Stimulated activated naive CD8-positive, alpha-beta T cell treated with anti-CD3 and anti-CD28 coated beads, Interleukin-15, Interleukin-2, amounts not matched to agents 100 U/mL and 50 U/mL, for 24 hours (primary cell): ENCODE results near the gene TMED4.
A peak's percentile ranks its signal among the peaks of the same experiment; 100 is the strongest.
"Not testable (repeated sequence)": the region's sequence is repeated elsewhere in the genome, so short reads cannot be mapped to it uniquely, and the experiment has no call there.

Source experiments
- ATAC-seq: fragments of 150-1000 bp; cut with Tn5 transposase; one replicate; pipeline ENCODE4 v1.10.0; 2021
- DNase-seq: peaks from one replicate; pipeline ENCODE4 v3.0.0; 2021

Gene TMED4

DNA sequence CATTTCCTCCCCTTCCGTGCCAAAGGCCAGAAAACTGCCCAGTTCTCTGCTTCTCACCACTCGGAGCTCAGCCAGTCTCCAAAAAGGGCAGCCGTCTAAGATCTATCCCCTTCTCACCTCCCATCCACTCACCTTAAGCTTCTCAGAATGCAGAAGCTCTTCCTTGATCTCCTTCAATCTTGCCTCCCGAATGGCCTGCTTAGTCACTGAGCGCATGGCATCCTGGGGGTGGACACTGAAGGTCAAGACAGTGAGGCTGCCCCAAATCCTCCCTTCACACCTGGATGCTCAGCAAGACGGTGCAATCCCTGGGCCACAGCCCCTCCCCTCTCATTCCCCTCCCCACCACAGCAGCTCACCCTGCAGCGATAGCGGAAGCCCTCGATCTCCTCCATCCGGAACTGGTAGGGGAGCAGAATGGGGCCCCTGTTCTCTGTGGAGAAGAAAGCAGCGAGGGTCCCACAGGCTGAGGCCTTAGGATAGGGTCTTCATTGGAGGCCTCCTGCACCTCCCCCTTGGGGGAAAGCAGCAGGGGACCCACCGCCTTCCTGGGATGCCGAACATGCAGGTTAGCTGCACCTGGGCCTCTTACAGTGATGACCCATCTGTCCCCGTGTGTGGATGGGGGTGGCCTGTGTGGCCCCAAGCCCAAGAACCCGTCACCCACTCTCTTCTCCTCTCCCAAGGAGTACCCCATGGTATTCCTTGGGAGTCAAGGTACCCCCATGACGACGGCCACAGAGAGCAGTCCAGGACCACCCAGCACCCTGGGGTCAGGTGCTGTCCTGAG lies 13.1 kb downstream of the TMED4 start:
- ATAC-seq (no peak), DNase-seq (no peak)

DNA sequence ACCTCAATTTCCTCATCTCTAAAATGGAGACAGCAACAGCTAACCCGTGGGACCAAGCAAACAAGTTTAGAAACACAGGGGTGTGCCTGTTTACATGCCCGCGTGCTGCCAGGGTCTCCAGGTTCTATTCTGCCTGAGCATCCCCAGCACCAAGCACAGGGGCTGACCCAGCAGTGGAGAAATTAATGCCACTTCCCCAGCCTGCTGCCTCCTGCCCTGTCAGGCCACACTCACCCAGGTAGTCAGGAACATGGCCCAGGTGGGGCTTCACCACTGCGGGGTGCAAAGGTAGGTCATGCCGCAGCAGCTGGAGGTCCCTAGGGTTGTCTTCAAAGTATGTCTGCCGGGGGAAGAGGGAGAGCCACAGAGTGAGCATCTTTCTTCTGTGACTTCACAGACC lies 14.1 kb downstream of the TMED4 start:
- no peak for ATAC-seq

DNA sequence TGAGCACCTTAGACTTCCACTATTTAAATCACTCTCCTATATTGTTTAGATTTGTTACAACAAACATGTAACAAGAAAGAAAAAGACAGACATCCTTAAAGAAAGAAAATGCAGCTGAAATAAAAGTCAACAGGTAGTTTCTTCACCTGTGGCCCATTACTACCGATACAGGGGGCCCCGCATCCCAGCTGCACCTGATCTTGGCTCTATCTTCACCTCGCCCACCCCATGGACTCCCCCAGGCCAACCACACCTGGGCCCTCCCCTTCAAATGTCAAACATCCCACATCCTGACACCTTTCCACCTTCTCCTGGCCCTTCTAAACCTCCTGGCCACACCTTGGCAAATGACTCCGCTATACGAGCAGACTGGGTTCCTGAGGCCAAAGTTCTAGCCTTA lies 15.4 kb downstream of the TMED4 start:
- no peak for ATAC-seq
- no peak for DNase-seq

More for the DNA sequence above, 14.1 kb downstream of the TMED4 start:
- DNase-seq = no peak

DNA sequence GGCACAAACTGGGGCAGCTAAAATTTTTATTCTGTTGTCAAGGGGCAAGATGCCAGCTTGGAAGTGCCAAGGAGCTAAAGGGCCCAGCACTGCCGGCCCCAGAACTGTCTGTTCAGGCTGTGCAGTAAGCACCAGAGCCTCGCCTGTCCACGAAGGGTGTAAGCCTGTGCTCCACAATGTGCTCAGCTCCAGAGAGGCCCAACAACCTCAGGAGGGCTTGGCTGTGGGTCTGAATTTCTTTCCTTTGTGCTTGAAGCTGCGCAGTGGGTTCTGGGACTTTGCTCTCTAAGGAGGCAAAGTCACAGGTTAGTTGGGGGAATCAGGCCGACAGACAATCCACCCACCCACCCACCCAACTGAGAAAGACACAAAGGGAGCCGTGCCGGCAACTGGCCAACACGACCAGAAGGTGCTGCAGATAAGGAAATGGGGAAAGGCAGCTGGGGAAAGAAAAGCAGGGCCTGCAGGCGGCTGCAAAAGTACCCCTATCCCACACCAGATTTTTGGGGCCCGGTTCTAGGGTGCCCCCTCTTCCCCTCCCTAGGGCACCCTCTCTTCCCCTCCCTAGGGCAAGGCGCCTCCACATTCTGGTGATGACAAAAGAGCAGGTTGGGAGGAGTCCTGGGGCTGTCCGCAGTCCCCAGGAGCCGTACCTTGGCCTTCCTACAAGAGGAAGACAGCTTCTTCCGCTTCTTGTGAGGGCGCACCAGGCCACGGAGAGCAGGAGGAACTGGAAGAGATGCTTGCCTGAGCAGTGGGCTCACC lies 16.1 kb downstream of the TMED4 start:
- DNase-seq (no peak), ATAC-seq (peak; percentile 20)

DNA sequence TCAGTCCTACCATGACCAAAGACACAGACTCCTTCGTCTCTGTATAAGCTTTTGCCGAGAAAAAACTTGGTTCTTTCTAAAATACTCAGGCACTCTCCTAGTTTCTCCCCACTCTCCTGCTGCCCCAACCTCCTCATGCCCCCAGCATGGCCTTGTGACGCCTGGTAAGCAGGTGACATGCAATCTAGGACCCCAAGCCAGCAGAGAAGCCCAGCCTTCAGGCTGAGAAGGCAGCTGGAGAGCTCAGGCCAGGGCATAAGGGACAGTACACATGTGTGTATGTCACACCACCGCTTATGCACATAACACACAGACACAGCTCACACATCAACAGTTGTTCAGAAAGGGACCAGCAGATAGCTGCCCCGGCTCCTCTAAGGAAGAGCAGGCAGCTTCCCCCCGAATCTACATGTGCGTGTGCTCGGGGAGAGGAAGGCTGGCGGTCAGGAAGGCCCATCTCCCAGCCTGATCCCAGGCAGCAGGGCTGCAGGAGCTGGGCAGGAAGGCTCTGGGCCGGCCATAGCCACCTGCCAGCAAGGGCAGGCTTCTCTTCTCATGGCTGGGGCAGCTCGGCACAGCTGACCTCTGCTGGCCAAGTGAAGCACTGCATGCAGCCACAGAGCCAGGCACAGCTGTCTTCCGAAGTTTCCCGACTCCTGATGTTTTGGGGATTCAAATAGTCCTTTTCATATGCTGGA lies 16.8 kb downstream of the TMED4 start:
- DNase-seq (peak; percentile 71), ATAC-seq (peak; percentile 63)

DNA sequence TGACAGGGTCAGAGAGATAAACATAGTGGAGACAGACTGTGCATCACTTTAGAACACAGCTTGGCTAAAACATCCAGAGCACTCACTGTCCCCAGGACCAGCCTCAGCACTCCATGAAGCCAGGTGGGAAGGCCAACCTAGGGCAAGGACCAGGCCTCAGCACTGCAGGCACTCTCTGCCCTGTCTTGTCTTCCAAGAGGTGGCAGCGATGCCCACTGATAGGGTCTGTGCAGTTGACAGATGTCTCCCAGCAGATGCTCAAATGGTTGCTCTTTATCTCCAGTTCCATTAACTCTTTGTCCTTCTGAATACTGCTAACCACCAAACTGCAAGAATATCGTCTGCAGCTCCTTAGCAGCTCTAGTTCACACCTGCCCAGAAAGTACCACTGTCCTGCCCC lies 17.4 kb downstream of the TMED4 start:
- no peak for ATAC-seq
- no peak for DNase-seq

DNA sequence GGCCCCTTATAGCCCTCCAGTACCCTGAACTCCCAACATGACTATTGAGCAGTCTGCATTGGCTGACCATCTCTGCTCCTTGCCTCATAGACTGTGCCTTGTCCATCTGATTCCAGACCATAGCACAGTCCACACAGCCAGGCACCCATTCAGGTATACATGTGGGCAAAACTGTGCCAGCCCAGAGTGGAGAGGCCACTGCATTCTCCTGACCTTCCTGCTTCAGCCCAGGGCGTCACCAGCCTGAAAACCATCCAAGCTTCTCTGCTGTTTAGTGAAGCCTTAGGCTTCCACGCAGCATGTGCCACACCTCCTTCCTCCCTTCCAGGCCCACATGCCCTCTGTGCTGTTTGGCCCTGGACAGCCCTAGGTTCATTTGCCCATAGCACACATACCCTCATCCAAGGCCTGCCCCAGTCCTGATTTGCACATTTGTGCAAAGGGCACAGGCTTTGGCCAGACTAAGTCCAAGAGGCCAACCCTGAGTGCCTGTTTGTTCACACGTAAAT lies 18.8 kb downstream of the TMED4 start:
- DNase-seq = no peak
- no peak for ATAC-seq

DNA sequence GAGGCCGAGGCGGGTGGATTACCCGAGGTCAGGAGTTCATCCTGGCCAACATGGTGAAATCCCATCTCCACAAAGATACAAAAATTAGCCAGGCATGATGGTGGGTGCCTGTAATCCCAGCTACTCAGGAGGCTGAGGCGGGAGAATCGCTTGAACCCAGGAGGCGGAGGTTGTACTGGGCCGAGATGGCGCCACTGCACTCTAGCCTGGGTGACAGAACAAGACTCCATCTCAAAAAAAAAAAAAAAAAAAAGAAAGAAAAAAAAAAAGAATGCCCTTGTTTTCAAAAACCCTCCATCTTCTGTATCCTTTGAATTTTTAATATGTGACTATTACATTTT lies 19.4 kb downstream of the TMED4 start:
- not testable (repeated sequence) for ATAC-seq, DNase-seq

DNA sequence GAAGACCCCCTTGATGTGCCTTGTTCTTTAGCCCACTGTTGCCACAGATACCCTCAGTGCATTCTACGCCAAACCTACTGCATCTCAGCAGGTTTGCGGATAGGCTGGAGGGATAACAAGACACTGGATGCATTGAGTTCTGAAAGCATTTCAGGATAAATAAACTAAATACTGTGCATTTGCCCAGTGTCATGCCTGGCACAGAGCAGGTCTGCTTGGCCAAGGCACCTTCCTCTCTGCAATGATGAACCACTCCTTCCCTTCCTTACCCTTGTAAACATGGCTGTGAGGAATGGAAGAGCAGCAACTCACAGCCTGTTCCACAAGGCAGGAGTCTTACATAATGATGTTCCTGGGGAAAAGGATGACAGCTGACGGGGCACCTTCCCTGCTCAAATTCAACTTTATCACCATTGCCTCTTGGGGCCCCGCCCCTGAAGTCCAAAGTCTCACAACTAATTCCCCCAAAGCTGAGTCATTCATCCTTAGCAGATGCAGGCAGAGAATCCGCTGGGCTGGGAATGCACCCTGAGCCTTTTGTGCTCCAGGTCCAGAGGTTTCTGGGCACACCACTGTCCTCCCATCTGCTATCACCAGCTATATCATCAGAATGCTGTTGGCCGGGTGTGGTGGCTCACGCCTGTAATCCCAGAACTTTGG lies 19.9 kb downstream of the TMED4 start:
- DNase-seq = no peak
- no peak for ATAC-seq

DNA sequence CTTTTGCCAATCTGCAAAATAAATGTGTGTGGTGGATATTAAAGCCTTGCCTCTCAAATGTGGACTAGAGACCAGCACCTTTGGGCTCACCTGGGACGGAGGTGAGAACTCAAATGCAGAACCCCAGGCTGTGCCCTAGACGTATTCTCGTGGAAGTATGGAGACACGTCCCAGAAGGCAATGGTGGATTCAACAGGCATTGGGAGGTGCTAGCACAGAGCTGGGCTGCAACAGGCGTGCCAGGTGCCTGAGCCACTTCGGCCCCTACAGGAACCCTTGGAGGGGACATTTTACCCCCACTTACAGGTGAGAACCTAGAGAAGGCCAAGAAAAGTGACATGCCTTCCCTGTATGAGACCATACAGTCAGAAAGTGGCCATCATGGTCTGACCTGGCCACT lies 20.6 kb downstream of the TMED4 start:
- ATAC-seq (no peak), DNase-seq (no peak)

DNA sequence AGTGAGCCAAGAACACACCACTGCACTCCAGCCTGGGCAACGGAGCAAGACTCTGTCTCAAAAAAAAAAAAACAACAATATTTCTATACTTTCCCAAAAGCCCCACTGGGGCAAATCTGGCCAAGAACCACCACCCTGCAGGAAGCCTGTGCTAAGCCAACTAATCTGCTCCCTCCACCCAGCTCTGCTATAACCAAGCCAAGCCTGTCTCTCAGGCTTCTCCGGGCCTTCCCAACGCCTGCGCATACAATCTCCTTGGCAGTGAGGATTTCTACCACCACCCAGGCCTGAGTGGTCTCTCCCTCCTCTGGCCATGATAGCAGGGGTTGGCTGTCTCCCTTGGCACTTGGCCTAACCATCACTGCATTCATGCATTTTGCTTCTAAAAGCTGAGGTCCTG lies 22.5 kb downstream of the TMED4 start:
- ATAC-seq (no peak), DNase-seq (no peak)

DNA sequence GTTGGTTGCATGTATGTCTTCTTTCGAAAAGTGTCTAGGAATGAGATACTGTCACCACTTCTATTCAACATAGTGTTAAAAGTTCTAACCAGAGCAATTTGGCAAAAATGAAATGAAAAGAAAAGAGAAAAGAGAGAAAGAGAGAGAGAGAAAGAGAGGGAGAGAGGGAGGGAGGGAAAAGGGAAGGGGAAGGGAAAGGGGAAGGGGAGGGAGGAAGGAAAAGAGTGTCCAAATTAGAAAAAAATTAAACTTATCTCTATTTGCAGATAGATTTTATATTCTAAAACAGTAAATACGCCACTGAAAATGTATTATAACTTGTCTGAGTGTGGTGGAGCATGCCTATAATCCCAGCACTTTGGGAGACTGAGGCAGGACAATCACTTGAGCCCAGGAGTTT lies 24.5 kb downstream of the TMED4 start:
- DNase-seq (no peak), ATAC-seq (no peak)

DNA sequence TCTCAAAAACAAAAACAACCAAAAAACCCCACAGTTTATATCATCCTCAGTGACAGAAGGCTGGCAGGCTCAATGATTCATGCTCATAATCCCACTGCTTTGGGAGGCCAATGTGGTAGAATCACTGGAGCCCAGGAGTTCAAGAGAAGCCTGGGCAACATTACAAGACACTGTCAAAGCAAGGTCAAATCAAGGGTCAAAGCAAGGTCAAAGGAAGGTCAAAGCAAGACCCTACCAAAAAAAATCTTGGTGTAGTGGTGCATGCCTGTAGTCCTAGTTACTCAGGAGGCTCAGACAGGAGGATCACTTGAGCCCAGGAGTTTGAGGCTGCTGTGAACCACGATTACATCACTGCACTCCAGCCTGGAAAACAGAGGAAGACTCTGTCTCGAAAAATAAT lies 26.7 kb downstream of the TMED4 start:
- ATAC-seq (no peak), DNase-seq (no peak)

DNA sequence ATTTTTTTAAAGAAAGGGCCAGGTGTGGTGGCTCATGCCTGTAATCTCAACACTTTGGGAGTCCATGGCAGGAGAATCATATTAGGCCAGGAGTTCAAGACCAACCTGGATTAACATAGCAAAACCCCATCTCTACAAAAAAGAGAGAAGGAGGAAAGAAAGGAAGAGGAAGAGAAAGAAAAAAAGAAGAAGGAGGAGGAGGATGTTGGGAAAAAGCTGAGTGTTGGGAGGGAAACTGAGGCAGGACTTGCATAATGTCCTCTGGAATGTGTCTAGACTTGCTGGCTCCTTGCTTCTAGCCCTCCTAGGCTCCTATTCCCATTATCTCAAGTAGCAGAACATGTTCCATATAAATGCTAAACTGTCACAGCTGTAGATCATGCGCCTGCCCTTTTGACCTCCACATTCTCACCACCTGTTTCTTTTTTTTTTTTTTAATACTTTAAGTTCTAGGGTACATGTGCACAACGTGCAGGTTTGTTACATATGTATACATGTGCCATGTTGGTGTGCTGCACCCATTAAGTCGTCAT lies 29.5 kb downstream of the TMED4 start:
- not testable (repeated sequence) for ATAC-seq, DNase-seq

DNA sequence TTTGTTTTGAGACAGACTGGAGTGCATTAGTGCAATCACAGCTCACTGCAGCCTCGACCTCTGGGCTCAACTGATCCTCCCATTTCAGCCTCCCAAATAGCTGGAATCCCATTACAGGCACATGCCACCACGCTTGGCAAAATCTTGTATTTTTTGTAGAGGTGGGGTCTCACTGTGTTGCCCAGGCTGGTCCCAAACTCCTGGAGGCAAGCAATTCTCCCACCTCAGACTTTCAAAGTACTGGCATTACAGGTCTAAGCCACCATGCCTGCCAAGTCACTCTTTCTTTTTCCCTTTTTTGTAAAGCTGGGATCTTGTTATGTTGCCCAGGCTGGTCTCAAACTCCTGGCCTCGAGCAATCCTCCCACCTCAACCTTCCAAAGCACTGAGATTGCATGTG lies 32.6 kb downstream of the TMED4 start:
- DNase-seq (no peak), ATAC-seq (no peak)

DNA sequence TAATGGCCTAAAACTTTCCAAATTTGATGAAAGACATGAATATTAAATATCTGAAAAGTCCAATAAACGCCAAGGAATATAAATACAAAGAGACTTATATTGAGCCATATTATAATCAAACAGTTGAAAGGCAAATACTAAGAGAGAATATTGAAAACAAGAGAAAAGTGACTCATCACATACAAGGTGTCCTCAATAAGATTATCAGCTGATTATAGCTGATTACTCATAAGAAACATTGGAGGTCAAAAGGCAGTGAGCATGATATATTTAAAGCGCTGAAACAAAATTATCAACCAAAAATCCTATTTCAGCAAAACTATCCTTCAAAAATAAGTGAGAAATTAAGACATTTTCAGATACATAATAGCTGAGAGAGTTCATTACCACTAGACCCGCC lies 33.1 kb downstream of the TMED4 start:
- ATAC-seq (no peak), DNase-seq (no peak)

DNA sequence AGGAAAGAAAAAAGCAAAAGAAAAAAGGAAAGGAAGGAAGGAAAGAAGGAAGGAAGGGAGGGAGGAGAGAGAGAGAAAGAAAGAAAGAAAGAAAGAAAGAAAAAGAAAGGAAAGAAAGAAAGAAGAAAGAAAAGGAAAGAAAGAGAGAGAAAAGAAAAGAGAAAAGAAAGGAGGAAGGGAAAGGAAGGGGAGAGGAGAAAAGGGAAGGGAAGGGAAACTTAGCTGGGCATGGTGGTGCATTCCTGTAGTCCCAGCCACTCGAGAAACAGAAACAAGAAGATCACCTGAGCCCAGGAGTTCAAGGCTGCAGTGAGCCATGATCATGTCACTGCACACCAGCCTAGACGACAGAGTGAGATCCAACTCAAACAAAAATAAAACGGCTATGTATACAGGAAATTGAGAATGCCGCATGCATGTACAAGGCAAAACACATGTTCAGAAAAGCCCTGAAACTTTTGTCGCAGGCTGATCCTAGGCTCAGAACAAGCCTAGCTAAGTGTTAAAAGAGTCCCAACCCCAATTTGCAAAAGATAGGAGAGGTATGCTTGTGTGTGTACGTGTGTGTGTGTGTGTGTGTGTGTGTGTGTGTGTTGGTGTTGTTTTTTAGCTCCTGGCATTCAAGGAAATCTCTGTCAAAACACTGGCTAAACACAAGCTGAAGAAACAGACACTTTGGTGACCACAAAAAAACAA lies 34.3 kb downstream of the TMED4 start:
- DNase-seq (no peak), ATAC-seq (no peak)

DNA sequence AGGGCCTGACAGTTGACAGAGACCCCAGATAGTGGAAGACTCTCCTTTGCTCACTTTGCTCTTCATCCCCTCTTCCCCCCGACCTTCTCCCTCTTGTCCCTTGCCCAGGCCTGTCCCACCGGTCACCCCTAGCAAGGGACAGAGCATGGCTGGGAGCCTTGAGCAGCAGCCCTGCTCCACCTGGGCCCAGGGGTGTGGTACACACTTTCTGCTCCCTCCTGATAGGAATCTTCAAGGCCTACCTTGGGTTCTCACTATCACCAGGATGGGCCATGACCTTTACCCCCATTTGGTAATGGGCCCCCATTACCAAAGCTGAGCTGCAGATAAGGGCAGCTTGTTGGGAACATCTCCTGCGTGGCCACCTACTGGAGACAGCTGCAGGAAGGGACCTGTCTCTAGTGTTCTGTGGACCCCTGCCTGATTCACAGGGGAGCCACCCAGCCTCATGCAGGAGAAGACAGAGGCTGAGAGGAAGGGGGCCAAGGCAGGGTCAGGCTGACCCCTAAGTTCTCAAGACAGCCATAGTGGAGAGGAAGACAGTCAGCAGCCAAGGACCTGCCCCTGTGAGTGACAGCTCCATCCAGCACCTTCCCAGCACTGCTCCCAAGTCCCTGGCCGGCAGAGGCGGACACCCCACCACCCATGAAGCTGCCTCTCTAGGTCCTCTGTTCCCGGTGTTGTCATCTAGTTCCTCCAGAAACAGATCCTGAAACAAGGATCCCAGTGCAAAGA lies 40.0 kb downstream of the TMED4 start:
- ATAC-seq (peak; percentile 5), DNase-seq (no peak)

DNA sequence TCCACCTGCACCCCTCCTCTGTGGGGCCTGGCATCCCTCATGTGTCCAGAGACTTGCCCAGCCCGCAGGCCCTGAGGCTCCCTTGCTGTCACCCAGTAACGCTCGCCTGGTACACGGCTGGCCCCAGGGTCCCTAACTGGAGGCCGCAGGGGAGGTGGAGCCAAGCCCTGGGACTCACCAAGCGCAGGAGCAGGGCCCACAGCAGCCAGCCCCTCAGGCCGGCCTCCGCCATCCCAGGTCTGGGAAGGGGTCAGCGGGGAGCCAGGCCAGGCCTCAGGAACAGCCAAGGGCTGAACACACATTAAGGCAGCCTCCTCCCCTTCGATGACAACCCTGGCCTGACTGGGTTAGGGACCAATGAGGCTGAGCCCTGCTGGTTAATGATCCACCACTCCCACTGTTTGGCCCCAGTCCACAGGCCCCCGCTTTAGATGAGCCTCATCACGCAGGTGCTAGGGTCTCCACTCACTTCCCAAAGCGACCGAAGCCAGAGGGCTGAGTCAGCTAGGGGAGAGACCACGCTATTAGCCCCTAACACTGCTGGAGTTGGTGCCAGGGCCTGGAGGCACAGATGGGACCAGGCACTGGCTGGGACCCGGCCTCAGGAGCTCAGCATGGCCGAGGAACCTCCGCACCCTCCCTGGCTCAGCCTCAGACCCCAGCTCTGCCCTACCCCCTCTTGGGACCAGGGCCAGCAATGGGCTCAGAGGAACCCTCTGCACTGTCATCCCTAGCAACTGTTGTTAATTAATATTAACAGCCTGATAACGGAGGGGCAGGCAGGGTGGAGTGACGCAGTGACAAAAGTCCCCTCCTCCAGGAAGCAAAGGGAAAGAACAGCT lies 40.8 kb downstream of the TMED4 start, which contains the start of gene NPC1L1:
Gene NPC1L1, minus strand, starts transcription at position 303 of the 842 bp plus-strand sequence. Its CDS starts 71 bp downstream, at position 232.
- no peak for DNase-seq
- ATAC-seq = no peak

DNA sequence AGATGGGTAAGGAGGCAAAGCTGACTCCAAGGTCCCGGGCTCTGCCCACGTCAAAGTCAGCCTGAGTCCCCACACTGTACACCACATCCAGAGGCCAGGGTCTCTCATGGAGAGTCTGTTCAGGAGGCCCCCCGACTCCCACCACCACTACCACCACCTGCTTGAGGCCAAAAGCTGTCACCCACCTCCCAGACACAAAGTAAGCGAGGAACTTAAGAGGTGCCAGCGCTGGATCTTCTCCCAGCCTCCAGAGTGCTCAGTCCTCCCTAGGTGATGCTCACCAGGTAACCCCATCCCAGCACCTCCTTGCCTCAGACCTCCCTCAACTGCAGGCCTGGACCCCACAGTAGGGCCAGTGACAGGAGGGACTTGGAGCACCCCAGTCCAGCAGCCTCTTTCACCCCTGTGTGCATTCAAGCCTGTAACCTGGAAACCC lies 41.4 kb downstream of the TMED4 start:
- ATAC-seq = no peak
- DNase-seq = no peak
